Neural cell (in vitro differentiated cells): ENCODE data around the gene RAB40B. TPM values are rescaled to one million over a fixed set of nuclear protein-coding genes. Genes with fewer than 3 reads are reported as not detected.

Source experiments
- H2AFZ ChIP-seq: fragments of 200-600, 300-800 bp; sonication (generic), shearing (Covaris generic); 2 replicates; pipeline ENCODE4 v1.6.0; 2014; ENCODE audit warnings: low read depth, mild to moderate bottlenecking, antibody characterized with exemption, low read length, moderate library complexity
- H3F3A ChIP-seq: fragments of 200-600 bp; shearing (Covaris generic); 2 replicates; pipeline ENCODE4 v1.6.1; 2016; ENCODE audit warnings: mild to moderate bottlenecking, moderate library complexity, mixed read lengths, antibody characterized with exemption, low read length; ENCODE audit not compliant: insufficient read depth, poor library complexity, severe bottlenecking
- H3K27ac ChIP-seq: fragments of 200-600, 300-800 bp; sonication (generic), shearing (Covaris generic); 2 replicates; pipeline ENCODE4 v1.5.1; 2014; ENCODE audit warnings: mild to moderate bottlenecking, low read length, moderate library complexity
- H3K27me3 ChIP-seq: fragments of 300-800, 200-600 bp; sonication (generic), shearing (Covaris generic); 2 replicates; pipeline ENCODE4 v1.6.0; 2014; ENCODE audit warnings: mild to moderate bottlenecking, low read depth, low read length, moderate library complexity; ENCODE audit not compliant: insufficient read depth
- H3K36me3 ChIP-seq: fragments of 300-800, 200-600 bp; sonication (generic), shearing (Covaris generic); 2 replicates; pipeline ENCODE4 v1.5.1; 2014; ENCODE audit warnings: mild to moderate bottlenecking, antibody characterized with exemption, low read length, moderate library complexity; ENCODE audit not compliant: insufficient read depth
- H3K4me2 ChIP-seq: fragments of 300-800, 200-600 bp; sonication (generic), shearing (Covaris generic); 2 replicates; pipeline ENCODE4 v1.6.0; 2014; ENCODE audit warnings: mild to moderate bottlenecking, low read length
- H3K4me3 ChIP-seq: fragments of 300-800, 200-600 bp; sonication (generic), shearing (Covaris generic); 2 replicates; pipeline ENCODE4 v1.5.1; 2014; ENCODE audit warnings: mild to moderate bottlenecking, low read length, moderate library complexity
- H3K79me2 ChIP-seq: fragments of 200-600 bp; shearing (Covaris generic); replicated peaks from 2 replicates; pipeline ENCODE4 v1.6.0; 2014; ENCODE audit warnings: mild to moderate bottlenecking, low read length, moderate library complexity; ENCODE audit not compliant: insufficient read depth
- H3K9ac ChIP-seq: fragments of 300-800, 200-600 bp; sonication (generic), shearing (Covaris generic); 2 replicates; pipeline ENCODE4 v1.6.1; 2016; ENCODE audit warnings: mild to moderate bottlenecking, low read length, mixed read lengths
- H3K9me2 ChIP-seq: fragments of 200-600 bp; shearing (Covaris generic); 2 replicates; pipeline ENCODE4 v1.6.1; 2016; ENCODE audit warnings: mild to moderate bottlenecking, low read length, mixed read lengths; ENCODE audit not compliant: insufficient read depth
- H3K9me3 ChIP-seq: fragments of 200-600, 300-800 bp; sonication (generic), shearing (Covaris generic); 2 replicates; pipeline ENCODE4 v1.6.1; 2016; ENCODE audit warnings: mild to moderate bottlenecking, mixed run types, low read length, moderate library complexity, mixed read lengths
- H4K20me1 ChIP-seq: fragments of 200-600 bp; shearing (Covaris generic); 2 replicates; pipeline ENCODE4 v1.6.1; 2016; ENCODE audit warnings: mild to moderate bottlenecking, mixed run types; ENCODE audit not compliant: insufficient read depth
- EP300 ChIP-seq: fragments of 450-650 bp; conservative IDR thresholded peaks from 2 replicates; pipeline ENCODE4 v1.6.1; 2014; ENCODE audit warnings: antibody characterized with exemption, mild to moderate bottlenecking, moderate library complexity; ENCODE audit not compliant: poor library complexity, severe bottlenecking
- EZH2 ChIP-seq: fragments of 200-600, 300-800 bp; shearing (Covaris generic), sonication (generic); IDR thresholded peaks from 2 replicates; pipeline ENCODE4 v1.6.1; 2014; ENCODE audit warnings: antibody characterized with exemption, low read length, borderline replicate concordance, mild to moderate bottlenecking; ENCODE audit not compliant: insufficient read depth, poor library complexity, severe bottlenecking
- MXI1 ChIP-seq: fragments of 450-650 bp; conservative IDR thresholded peaks from 2 replicates; pipeline ENCODE4 v1.6.1; 2014; ENCODE audit warnings: antibody characterized with exemption, mild to moderate bottlenecking; ENCODE audit not compliant: poor library complexity, severe bottlenecking
- POLR2AphosphoS5 ChIP-seq: IDR thresholded peaks from 2 replicates; pipeline ENCODE4 v1.6.1; 2012
- RAD21 ChIP-seq: fragments of 450-650 bp; conservative IDR thresholded peaks from 2 replicates; pipeline ENCODE4 v1.6.1; 2014; ENCODE audit warnings: antibody characterized with exemption, mild to moderate bottlenecking, moderate library complexity
- SMC3 ChIP-seq: fragments of 450-650 bp; conservative IDR thresholded peaks from 2 replicates; pipeline ENCODE4 v1.6.1; 2014; ENCODE audit warnings: antibody characterized with exemption, mild to moderate bottlenecking, moderate library complexity; ENCODE audit not compliant: poor library complexity
- TAF1 ChIP-seq: IDR thresholded peaks from 2 replicates; pipeline ENCODE4 v1.6.1; 2012; ENCODE audit warnings: low read depth
- polyA plus RNA-seq: library from polyadenylated mRNA; depleted of rRNA; stranded (reverse); fragments of >200 nt; gene quantifications from 2 replicates; pipeline ENCODE4 v1.2.3, GENCODE V29; 2014
- TF ChIP-seq, protein P1 (sequence below): fragments of 450-650 bp; IDR thresholded peaks from 2 replicates; pipeline ENCODE4 v1.5.1; 2014; ENCODE audit warnings: antibody characterized with exemption, mild to moderate bottlenecking, moderate library complexity; ENCODE audit not compliant: poor library complexity, severe bottlenecking
- TF ChIP-seq, protein P2 (sequence below): IDR thresholded peaks from 2 replicates; pipeline ENCODE4 v1.6.1; 2012; ENCODE audit warnings: borderline replicate concordance

Gene RAB40B
- polyA plus RNA-seq, 1 donor from 2014 or later: 37.2 TPM

DNA sequence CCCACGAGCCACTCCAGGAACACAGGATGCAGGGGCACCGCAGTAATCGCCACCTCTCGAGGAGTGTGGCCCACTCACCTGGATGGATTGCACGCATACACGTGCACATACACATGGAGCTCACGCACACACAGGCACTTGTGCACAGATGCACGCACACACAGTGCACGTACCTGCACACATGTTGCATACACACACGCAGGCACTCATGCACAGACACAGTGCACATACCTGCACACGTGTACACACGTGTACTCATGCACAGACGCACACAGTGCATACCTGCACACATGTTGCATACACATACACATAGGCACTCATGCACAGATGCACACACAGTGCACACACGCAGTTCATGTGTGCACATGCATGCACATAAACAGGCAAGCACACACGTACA is 38.6 kb downstream of the RAB40B start:
- TF ChIP-seq SMC3 (no peak), EP300 (no peak), POLR2AphosphoS5 (no peak), EZH2 (no peak), RAD21 (no peak), MXI1 (no peak), TAF1 (no peak)
- TF ChIP-seq, protein P1, sequence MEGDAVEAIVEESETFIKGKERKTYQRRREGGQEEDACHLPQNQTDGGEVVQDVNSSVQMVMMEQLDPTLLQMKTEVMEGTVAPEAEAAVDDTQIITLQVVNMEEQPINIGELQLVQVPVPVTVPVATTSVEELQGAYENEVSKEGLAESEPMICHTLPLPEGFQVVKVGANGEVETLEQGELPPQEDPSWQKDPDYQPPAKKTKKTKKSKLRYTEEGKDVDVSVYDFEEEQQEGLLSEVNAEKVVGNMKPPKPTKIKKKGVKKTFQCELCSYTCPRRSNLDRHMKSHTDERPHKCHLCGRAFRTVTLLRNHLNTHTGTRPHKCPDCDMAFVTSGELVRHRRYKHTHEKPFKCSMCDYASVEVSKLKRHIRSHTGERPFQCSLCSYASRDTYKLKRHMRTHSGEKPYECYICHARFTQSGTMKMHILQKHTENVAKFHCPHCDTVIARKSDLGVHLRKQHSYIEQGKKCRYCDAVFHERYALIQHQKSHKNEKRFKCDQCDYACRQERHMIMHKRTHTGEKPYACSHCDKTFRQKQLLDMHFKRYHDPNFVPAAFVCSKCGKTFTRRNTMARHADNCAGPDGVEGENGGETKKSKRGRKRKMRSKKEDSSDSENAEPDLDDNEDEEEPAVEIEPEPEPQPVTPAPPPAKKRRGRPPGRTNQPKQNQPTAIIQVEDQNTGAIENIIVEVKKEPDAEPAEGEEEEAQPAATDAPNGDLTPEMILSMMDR: no peak
- TF ChIP-seq, protein P2, sequence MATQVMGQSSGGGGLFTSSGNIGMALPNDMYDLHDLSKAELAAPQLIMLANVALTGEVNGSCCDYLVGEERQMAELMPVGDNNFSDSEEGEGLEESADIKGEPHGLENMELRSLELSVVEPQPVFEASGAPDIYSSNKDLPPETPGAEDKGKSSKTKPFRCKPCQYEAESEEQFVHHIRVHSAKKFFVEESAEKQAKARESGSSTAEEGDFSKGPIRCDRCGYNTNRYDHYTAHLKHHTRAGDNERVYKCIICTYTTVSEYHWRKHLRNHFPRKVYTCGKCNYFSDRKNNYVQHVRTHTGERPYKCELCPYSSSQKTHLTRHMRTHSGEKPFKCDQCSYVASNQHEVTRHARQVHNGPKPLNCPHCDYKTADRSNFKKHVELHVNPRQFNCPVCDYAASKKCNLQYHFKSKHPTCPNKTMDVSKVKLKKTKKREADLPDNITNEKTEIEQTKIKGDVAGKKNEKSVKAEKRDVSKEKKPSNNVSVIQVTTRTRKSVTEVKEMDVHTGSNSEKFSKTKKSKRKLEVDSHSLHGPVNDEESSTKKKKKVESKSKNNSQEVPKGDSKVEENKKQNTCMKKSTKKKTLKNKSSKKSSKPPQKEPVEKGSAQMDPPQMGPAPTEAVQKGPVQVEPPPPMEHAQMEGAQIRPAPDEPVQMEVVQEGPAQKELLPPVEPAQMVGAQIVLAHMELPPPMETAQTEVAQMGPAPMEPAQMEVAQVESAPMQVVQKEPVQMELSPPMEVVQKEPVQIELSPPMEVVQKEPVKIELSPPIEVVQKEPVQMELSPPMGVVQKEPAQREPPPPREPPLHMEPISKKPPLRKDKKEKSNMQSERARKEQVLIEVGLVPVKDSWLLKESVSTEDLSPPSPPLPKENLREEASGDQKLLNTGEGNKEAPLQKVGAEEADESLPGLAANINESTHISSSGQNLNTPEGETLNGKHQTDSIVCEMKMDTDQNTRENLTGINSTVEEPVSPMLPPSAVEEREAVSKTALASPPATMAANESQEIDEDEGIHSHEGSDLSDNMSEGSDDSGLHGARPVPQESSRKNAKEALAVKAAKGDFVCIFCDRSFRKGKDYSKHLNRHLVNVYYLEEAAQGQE: no peak
- H3K9ac ChIP-seq: no peak overlapping the region
- no peaks in the 10 kb centered on the region for H3K9me3 ChIP-seq
- H4K20me1 ChIP-seq: no peaks in the 10 kb centered on the region
- no peak overlapping the region for H3K4me3 ChIP-seq
- no peaks in the 10 kb centered on the region for H3K9me2 ChIP-seq
- no peak overlapping the region for H3K4me2 ChIP-seq
- H2AFZ ChIP-seq: no peak overlapping the region
- peaks cover 10% of the 10 kb centered on the region for H3K36me3 ChIP-seq
- no peaks in the 10 kb centered on the region for H3K79me2 ChIP-seq
- H3K27ac ChIP-seq: no peak overlapping the region
- H3K27me3 ChIP-seq: no peaks in the 10 kb centered on the region
- no peaks in the 10 kb centered on the region for H3F3A ChIP-seq

DNA sequence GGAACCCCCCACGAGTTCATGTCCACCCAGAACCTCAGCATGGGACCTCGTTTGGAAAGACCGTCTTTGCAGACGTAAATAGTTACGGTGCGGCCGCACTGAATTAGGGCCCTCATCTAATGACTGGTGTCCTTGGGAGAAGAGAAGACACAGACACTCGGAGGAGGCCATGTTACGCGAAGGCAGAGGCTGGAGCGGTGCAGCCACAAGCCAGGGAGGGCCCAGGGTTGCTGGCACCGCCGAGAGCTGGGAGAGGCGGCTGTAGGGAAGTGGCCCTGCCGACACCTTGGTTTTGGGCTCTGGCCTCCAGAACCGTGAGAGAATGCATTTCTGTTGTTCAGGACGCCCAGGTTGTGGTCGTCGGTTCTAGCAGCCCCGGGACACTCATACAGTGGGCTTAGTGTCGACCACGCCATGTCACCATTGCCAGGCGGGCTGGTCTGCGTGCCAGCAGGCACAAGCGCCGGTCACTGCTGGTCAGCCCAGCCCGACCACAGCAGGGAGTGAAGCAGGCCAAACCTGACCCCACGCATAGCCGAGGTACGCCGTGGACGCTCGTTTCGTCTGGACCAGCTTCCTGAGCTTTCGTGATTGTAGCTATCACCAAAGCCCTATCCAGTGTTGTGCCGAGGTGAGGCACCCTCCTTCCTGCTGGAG is 39.6 kb downstream of the RAB40B start:
- no peak for TF ChIP-seq RAD21
- TF ChIP-seq, protein P1: no peak
- no peak for TF ChIP-seq TAF1
- no peak for TF ChIP-seq MXI1
- no peak for TF ChIP-seq EZH2
- TF ChIP-seq SMC3: no peak
- TF ChIP-seq EP300: no peak
- no peak for TF ChIP-seq POLR2AphosphoS5
- no peak overlapping the region for H3K9ac ChIP-seq
- peaks cover 10% of the 10 kb centered on the region for H3K36me3 ChIP-seq
- H3K27ac ChIP-seq: no peak overlapping the region
- H3K9me2 ChIP-seq: no peaks in the 10 kb centered on the region
- no peak overlapping the region for H3K4me3 ChIP-seq
- H3F3A ChIP-seq: no peaks in the 10 kb centered on the region
- no peak overlapping the region for H2AFZ ChIP-seq
- no peak overlapping the region for H3K4me2 ChIP-seq
- no peaks in the 10 kb centered on the region for H3K27me3 ChIP-seq
- no peaks in the 10 kb centered on the region for H3K79me2 ChIP-seq
- no peaks in the 10 kb centered on the region for H3K9me3 ChIP-seq
- no peaks in the 10 kb centered on the region for H4K20me1 ChIP-seq
